ENCODE measurements around the gene FGF1.
"Not testable (repeated sequence)": the region's sequence is repeated elsewhere in the genome, so short reads cannot be mapped to it uniquely, and the experiment has no call there.

The FGF1 gene

GRCh38 chr5:142655339-142656267 is 30.3 kb downstream of the FGF1 start:
- H3K27ac Mint-ChIP-seq: no peak overlapping the region
- intact Hi-C loops (cut with micrococcal nuclease): loop anchor here (1.0 to 5.0 kb wide), 2 partner anchors 44 to 232 kb away; no protein-coding TSS in a partner anchor
- no peak overlapping the region for H3K4me3 Mint-ChIP-seq
- no peaks in the 10 kb centered on the region for H3K4me1 Mint-ChIP-seq (ENCODE audit: low read depth)
- no peaks in the 10 kb centered on the region for H3K9me3 Mint-ChIP-seq
- H3K36me3 Mint-ChIP-seq (ENCODE audit: low read depth): no peaks in the 10 kb centered on the region
- peaks cover 24% of the 10 kb centered on the region for H3K27me3 Mint-ChIP-seq

- intact Hi-C loops (cut with micrococcal nuclease): loop anchor here (1.0 to 5.0 kb wide), 2 partner anchors 45 to 233 kb away; no protein-coding TSS in a partner anchor
- Mint-ChIP-seq H3K4me1 (ENCODE audit: low read depth) (no peaks in the 10 kb centered on the region), H3K4me3 (no peak overlapping the region), H3K27ac (no peak overlapping the region), H3K27me3 (peaks cover 24% of the 10 kb centered on the region), H3K36me3 (ENCODE audit: low read depth) (no peaks in the 10 kb centered on the region), H3K9me3 (no peaks in the 10 kb centered on the region)
Observed at GRCh38 chr5:142654578-142655058, 31.3 kb downstream of the FGF1 start.

GRCh38 chr5:142653321-142653720 is 32.6 kb downstream of the FGF1 start:
- H3K4me1 Mint-ChIP-seq (ENCODE audit: low read depth): no peaks in the 10 kb centered on the region
- no peaks in the 10 kb centered on the region for H3K9me3 Mint-ChIP-seq

DNA sequence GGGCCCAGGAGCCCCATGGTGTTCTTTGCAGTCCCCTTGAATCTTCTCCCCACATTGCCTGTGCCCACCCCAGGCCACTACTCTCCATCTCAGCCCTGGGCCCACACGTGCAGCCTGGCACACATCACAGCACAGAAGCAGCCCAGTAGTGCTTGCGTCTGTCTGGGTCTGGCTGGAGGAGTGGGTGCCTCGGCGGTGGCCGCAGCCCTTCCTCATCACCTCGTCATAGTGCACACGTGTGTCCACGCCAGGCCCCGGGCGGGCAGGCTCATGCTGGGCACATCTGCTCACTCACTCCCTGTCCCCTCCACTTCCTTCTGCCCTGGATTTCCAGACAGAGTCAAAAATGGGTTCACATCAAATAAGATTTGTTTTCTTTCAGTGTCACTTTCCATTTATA is 33.3 kb downstream of the FGF1 start:
- Mint-ChIP-seq H3K4me3 (no peak overlapping the region), H3K36me3 (ENCODE audit: low read depth) (no peaks in the 10 kb centered on the region), H3K9me3 (no peaks in the 10 kb centered on the region), H3K27ac (no peak overlapping the region), H3K27me3 (peaks cover 20% of the 10 kb centered on the region), H3K4me1 (ENCODE audit: low read depth) (no peaks in the 10 kb centered on the region)
- intact Hi-C loops (cut with micrococcal nuclease): no loop called here

More at GRCh38 chr5:142653321-142653720, 32.6 kb downstream of the FGF1 start:
- intact Hi-C loops (cut with micrococcal nuclease): no loop called here
- Mint-ChIP-seq H3K36me3 (ENCODE audit: low read depth) (no peaks in the 10 kb centered on the region), H3K27ac (no peak overlapping the region), H3K27me3 (peaks cover 24% of the 10 kb centered on the region), H3K4me3 (no peak overlapping the region)

- no peaks in the 10 kb centered on the region for H3K4me1 Mint-ChIP-seq (ENCODE audit: low read depth)
- no peaks in the 10 kb centered on the region for H3K36me3 Mint-ChIP-seq (ENCODE audit: low read depth)
- H3K4me3 Mint-ChIP-seq: no peak overlapping the region
- H3K27ac Mint-ChIP-seq: no peak overlapping the region
- peaks cover 16% of the 10 kb centered on the region for H3K27me3 Mint-ChIP-seq
- H3K9me3 Mint-ChIP-seq: no peaks in the 10 kb centered on the region
- intact Hi-C loops (cut with micrococcal nuclease): no loop called here
Observed at GRCh38 chr5:142650881-142651280, 35.0 kb downstream of the FGF1 start.

DNA sequence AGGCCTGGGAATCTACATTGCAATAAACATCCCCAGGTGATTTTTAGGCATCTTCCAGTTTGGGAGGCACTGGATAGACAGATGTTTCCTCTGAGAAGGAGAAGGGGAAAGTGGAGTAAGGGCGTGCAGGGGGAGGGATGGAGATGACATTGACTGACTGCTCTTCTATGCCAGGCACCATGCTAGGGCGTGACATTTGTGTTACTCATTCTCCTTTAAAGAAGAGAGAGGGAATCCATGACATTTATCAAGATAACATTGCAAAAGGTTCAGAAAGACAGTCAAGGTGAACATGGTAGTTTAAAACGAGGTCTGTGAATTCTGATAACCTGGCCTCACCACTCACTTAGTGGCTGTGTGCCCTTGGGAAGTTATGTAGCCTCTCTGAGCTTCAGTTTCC is 35.8 kb downstream of the FGF1 start:
- no peak overlapping the region for H3K4me3 Mint-ChIP-seq
- peaks cover 14% of the 10 kb centered on the region for H3K27me3 Mint-ChIP-seq
- intact Hi-C loops (cut with micrococcal nuclease): no loop called here
- no peaks in the 10 kb centered on the region for H3K4me1 Mint-ChIP-seq (ENCODE audit: low read depth)
- no peaks in the 10 kb centered on the region for H3K9me3 Mint-ChIP-seq
- no peak overlapping the region for H3K27ac Mint-ChIP-seq
- H3K36me3 Mint-ChIP-seq (ENCODE audit: low read depth): no peaks in the 10 kb centered on the region

GRCh38 chr5:142648108-142648507 is 37.8 kb downstream of the FGF1 start:
- H3K4me1 Mint-ChIP-seq (ENCODE audit: low read depth); intact Hi-C loops (cut with micrococcal nuclease); H3K27ac Mint-ChIP-seq; H3K36me3 Mint-ChIP-seq (ENCODE audit: low read depth); H3K27me3 Mint-ChIP-seq; H3K4me3 Mint-ChIP-seq; H3K9me3 Mint-ChIP-seq: not testable (repeated sequence)

DNA sequence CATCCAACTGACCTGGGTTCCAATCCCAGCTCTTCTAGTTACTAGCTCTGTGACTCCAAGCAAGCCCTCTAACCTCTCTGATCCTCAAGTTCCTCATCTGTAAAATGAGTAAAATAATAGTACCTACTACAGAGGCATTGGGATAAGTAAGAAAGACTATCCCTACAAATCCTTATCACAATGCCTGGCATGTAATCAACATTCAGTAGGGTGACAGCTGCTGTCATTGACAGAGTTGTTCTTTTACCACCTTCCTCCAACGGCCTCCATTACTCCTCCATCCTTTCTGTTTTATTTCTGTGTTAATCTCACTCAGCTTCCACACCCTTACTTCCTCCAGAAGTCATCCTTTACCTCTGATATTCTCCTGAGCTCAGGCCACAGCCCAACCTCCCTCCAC is 40.4 kb downstream of the FGF1 start:
- Mint-ChIP-seq H3K27ac (no peak overlapping the region), H3K36me3 (ENCODE audit: low read depth) (no peaks in the 10 kb centered on the region), H3K4me3 (no peak overlapping the region), H3K27me3 (peaks cover 12% of the 10 kb centered on the region), H3K9me3 (no peaks in the 10 kb centered on the region), H3K4me1 (ENCODE audit: low read depth) (no peaks in the 10 kb centered on the region)
- intact Hi-C loops (cut with micrococcal nuclease): no loop called here

DNA sequence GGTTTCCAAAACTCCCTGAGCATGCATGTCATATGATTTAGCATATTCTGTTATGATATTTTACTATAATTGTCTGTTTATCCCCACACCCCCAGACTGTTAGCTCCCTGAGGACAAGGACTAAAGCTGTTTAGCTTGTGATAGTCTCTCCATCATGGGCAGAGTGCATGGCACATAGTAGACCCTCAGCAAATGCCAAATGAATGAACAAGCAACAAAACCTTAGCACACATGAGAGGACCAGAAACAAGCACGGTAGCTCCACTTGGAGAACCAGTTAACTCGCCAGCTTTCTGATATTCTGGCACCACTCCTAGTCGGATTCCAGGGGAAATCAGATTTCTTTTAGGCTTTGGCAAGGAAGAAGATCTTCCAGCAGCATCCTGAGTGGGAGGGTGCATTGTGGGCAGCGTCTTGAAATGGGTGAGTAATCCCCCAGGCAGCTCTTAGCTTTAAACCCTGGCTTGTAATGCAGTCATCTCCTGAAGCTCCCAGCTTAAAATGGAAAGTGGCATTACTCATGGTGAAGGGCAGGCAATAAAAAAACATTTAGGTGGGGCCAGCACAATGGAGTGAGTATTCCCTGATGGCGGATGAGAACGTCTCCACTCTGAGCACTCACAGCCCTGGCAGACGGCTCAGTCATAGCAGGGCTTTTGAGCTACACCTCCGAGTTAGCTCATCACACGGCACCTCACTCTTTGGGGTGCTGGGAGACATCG is 41.1 kb downstream of the FGF1 start:
- H3K9me3 Mint-ChIP-seq: no peaks in the 10 kb centered on the region
- intact Hi-C loops (cut with micrococcal nuclease): no loop called here
- H3K27me3 Mint-ChIP-seq: peaks cover 12% of the 10 kb centered on the region
- H3K4me3 Mint-ChIP-seq: no peak overlapping the region
- H3K4me1 Mint-ChIP-seq (ENCODE audit: low read depth): no peaks in the 10 kb centered on the region
- no peaks in the 10 kb centered on the region for H3K36me3 Mint-ChIP-seq (ENCODE audit: low read depth)
- H3K27ac Mint-ChIP-seq: no peak overlapping the region

DNA sequence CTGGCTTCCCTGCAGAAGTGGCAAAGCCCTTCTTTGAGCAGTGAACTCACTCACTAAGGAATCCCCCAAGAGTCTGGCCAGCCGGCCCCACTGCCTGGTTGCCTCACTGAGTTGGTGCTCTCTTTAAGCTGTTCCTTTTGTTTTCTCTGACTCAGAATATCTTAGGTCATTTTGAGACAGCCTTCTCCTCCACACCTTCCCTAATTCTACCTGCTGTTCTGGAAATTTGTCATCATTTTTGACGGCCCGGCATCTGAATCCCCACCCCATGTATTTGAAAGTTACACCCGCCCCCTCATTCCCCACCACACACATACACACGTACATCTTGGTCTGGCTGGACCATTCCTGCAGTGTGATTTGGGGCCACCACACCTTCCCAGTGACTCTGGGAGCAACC is 41.8 kb downstream of the FGF1 start:
- Mint-ChIP-seq H3K4me1 (ENCODE audit: low read depth) (no peaks in the 10 kb centered on the region), H3K9me3 (no peaks in the 10 kb centered on the region), H3K27ac (no peak overlapping the region), H3K27me3 (peaks cover 14% of the 10 kb centered on the region), H3K4me3 (no peak overlapping the region), H3K36me3 (ENCODE audit: low read depth) (no peaks in the 10 kb centered on the region)
- intact Hi-C loops (cut with micrococcal nuclease): no loop called here

GRCh38 chr5:142643634-142644033 is 42.3 kb downstream of the FGF1 start:
- intact Hi-C loops (cut with micrococcal nuclease): no loop called here
- peaks cover 14% of the 10 kb centered on the region for H3K27me3 Mint-ChIP-seq
- H3K9me3 Mint-ChIP-seq: no peaks in the 10 kb centered on the region
- H3K27ac Mint-ChIP-seq: no peak overlapping the region
- H3K36me3 Mint-ChIP-seq (ENCODE audit: low read depth): no peaks in the 10 kb centered on the region
- H3K4me3 Mint-ChIP-seq: no peak overlapping the region
- H3K4me1 Mint-ChIP-seq (ENCODE audit: low read depth): no peaks in the 10 kb centered on the region

- Mint-ChIP-seq H3K27ac (no peak overlapping the region), H3K36me3 (ENCODE audit: low read depth) (no peaks in the 10 kb centered on the region), H3K9me3 (no peaks in the 10 kb centered on the region), H3K4me3 (no peak overlapping the region), H3K4me1 (ENCODE audit: low read depth) (no peaks in the 10 kb centered on the region), H3K27me3 (peaks cover 18% of the 10 kb centered on the region)
- intact Hi-C loops (cut with micrococcal nuclease): no loop called here
Observed at GRCh38 chr5:142642427-142642826, 43.5 kb downstream of the FGF1 start.

DNA sequence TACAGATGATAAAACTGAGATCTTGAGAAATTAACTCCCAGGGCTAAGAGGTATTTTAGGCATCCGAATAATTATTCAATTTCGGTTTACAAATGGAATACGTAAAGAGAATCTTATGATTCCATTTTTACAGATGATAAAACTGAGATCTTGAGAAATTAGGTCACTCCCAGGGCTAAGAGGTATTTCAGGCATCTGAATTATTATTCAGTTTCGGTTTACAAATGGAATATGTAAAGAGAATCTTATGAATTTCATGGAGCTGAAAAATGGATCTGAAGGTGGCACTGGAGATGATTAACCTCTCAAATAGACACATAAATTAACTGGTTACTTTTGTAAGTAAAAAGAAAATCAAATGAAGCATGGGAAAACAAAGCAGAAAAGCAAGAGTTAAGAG is 44.2 kb downstream of the FGF1 start:
- no peak overlapping the region for H3K27ac Mint-ChIP-seq
- H3K27me3 Mint-ChIP-seq: peaks cover 19% of the 10 kb centered on the region
- H3K36me3 Mint-ChIP-seq (ENCODE audit: low read depth): no peaks in the 10 kb centered on the region
- intact Hi-C loops (cut with micrococcal nuclease): no loop called here
- no peaks in the 10 kb centered on the region for H3K4me1 Mint-ChIP-seq (ENCODE audit: low read depth)
- no peak overlapping the region for H3K4me3 Mint-ChIP-seq
- H3K9me3 Mint-ChIP-seq: no peaks in the 10 kb centered on the region

DNA sequence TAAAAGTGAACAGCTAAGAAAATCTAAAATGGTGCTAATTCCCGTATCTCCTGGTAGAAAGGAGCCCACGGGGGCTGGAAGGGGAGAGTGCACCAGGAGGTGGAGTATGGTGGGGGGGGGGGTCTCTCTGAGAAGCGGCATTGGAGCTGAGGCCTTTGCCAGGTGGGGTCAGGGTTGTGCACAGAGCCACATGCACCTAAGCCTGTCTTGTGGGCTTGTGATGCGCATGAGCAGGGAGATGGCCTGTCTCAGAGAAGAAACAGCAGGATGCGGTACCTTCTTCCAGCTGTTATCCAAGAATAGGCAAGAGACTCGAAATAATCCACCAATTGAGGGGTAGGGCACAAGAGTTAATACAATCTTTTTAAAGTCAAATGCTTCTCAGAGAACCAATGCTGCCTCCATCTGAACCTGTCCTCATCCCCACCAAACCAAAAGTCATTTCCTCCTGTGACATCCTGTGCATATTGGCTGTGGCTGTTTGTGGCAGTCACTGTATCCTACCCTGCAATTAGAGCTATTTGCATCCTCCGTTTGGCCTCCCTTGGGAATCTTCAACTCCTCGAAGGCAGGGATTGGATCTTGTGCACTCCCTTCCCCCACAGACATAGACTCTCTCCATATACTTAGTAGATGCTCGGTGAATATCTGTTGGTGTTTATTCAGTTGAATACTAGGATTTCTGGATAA is 45.4 kb downstream of the FGF1 start:
- H3K4me3 Mint-ChIP-seq: no peak overlapping the region
- H3K27ac Mint-ChIP-seq: no peak overlapping the region
- H3K9me3 Mint-ChIP-seq: no peaks in the 10 kb centered on the region
- intact Hi-C loops (cut with micrococcal nuclease): no loop called here
- H3K27me3 Mint-ChIP-seq: peaks cover 17% of the 10 kb centered on the region
- H3K4me1 Mint-ChIP-seq (ENCODE audit: low read depth): no peaks in the 10 kb centered on the region
- H3K36me3 Mint-ChIP-seq (ENCODE audit: low read depth): no peaks in the 10 kb centered on the region
